ENCODE measurements around the gene RMP24. TPM values are rescaled to one million over a fixed set of nuclear protein-coding genes. Genes with fewer than 3 reads are reported as not detected.

RMP24 gene

Other genes starting within 250 kb of the RMP24 start
- gene RPRD1A, start 94.9 kb downstream of the RMP24 start, total RNA-seq (2014; rRNA removed; shearing (Covaris generic)): 80.6 and 83.3 TPM in 2 replicates
- gene SLC39A6, start 156.7 kb downstream of the RMP24 start, total RNA-seq (2014; rRNA removed; shearing (Covaris generic)): 139 and 176 TPM in 2 replicates
- 55.2 and 55.5 TPM in 2 replicates for gene ELP2, start 157.2 kb downstream of the RMP24 start, total RNA-seq (2014; rRNA removed; shearing (Covaris generic))
- 3.3 and 3.9 TPM in 2 replicates for gene MOCOS, start 214.8 kb downstream of the RMP24 start, total RNA-seq (2014; rRNA removed; shearing (Covaris generic))